Heart left ventricle (tissue), 16 donors: Measurements from ENCODE around the gene CNTN4. TPM values are rescaled to one million over a fixed set of nuclear protein-coding genes. Genes with fewer than 3 reads are reported as not detected.

ENCODE experiments used
- ATAC-seq, 4 donors: fragments of 200-7000 bp; cut with Tn5 transposase; one replicate each; pipeline ENCODE4 v1.9.1; 2020 to 2022; ENCODE audit warnings: moderate library complexity in 4 of 4, mild to moderate bottlenecking in 3 of 4, moderate number of reproducible peaks in 1 of 4
- DNase-seq, 5 donors: peaks; one replicate each; pipeline ENCODE4 v3.0.0-alpha.2; 2020
- H3K27ac ChIP-seq, 12 donors: fragments of 200-600 bp; sonication (generic) in 4 of 12; one replicate each; pipeline versions ENCODE4 v1.5.0 to v1.8.0; 2016 to 2022; ENCODE audit warnings: mild to moderate bottlenecking in 2 of 12
- H3K27me3 ChIP-seq, 9 donors: fragments of 200-600 bp; sonication (generic) in 2 of 9; one replicate each; pipeline versions ENCODE4 v1.5.1 to v1.8.0; 2016 to 2022; ENCODE audit warnings: mild to moderate bottlenecking in 3 of 9
- H3K36me3 ChIP-seq, 9 donors: fragments of 200-600 bp; sonication (generic) in 2 of 9; one replicate each; pipeline versions ENCODE4 v1.5.0 to v1.8.0; 2018 to 2022; ENCODE audit warnings: mild to moderate bottlenecking in 2 of 9
- H3K4me1 ChIP-seq, 12 donors: fragments of 200-600 bp; sonication (generic) in 4 of 12; one replicate each; pipeline versions ENCODE4 v1.5.0 to v1.8.0; 2016 to 2022; ENCODE audit warnings: mild to moderate bottlenecking in 3 of 12
- H3K4me3 ChIP-seq, 12 donors: fragments of 200-600 bp; sonication (generic) in 4 of 12; one replicate each; pipeline versions ENCODE4 v1.5.0 to v1.8.0; 2017 to 2022; ENCODE audit warnings: mild to moderate bottlenecking in 9 of 12, moderate library complexity in 4 of 12
- H3K9me3 ChIP-seq, 12 donors: fragments of 200-600 bp; sonication (generic) in 4 of 12; one replicate each; pipeline versions ENCODE4 v1.5.0 to v1.8.0; 2016 to 2022; ENCODE audit warnings: mild to moderate bottlenecking in 1 of 12
- CTCF ChIP-seq, 12 donors: fragments of 200-600 bp; sonication (generic) in 4 of 12; IDR thresholded peaks; one replicate each; pipeline versions ENCODE4 v1.5.0 to v1.8.0; 2018 to 2022; ENCODE audit warnings: antibody characterized with exemption in 12 of 12, mild to moderate bottlenecking in 5 of 12
- POLR2A ChIP-seq, 2 donors: fragments of 450-650 bp; IDR thresholded peaks; one replicate each; pipeline ENCODE4 v1.6.1; 2017; ENCODE audit warnings: antibody characterized with exemption in 2 of 2, mild to moderate bottlenecking in 2 of 2, moderate library complexity in 2 of 2
- WGBS, 4 donors: extraction: QIAGEN DNeasy Blood & Tissue Kit in 2 of 4; methylation state at CpG; one replicate each; pipeline versions ENCODE4 v1.1.5 to v1.1.7; 2013 to 2018; 5-methylcytosine and 5-hydroxymethylcytosine counted together
- intact Hi-C, 10 donors: fragments of 100-400 bp; cut with DNase I; formaldehyde crosslinking; loops; one replicate each; pipeline versions ENCODE4 v1.11.1 to v1.14.2; 2022
- long read RNA-seq, 3 donors: library from polyadenylated mRNA; unstranded; transcript quantifications; one replicate each; pipeline ENCODE4 v2.0.0, GENCODE V29; 2020 to 2021
- polyA plus RNA-seq, 2 donors: library from polyadenylated mRNA; stranded (reverse); fragments of 200-250 nt; gene quantifications; one replicate each; pipeline ENCODE4 v1.2.3, GENCODE V29; 2013
- total RNA-seq, 9 donors: library from RNA; depleted of rRNA in 2 of 9; stranded (reverse); fragments of >200 nt in 2 of 9; fragmentation: NEBNext Ultra II Directional in 3 of 9; extraction: Animal tissue kit (Norgen Biotek cat#: 25700) in 3 of 9; gene quantifications; one replicate each; pipeline versions ENCODE4 v1.1.0 to v1.2.4, GENCODE V29; 2016 to 2023
- donor health status: ischemic (EF 13 %, LVEDD 7.1; RV severe dilation, severe dysfunction).
- donor health status: healthy with polysubstance abuse.
- donor health status: DM: no; HTN: yes; CAD: no.
- donor health status: DM: no; HTN: no; CAD: no.
- donor health status: ischemic (EF 25% LVEDD 6.9; RV normal size, moderate dysfunction).
- donor health status: ischemic (EF 25% LVEDD 5.7; RV mildly dilated, moderate dysfunction).
- donor health status: healthy.
- donor health status: DM: yes; HTN: yes; CAD: no.
- donor health status: ischemic (EF 35%, LVEDD 5.7; RV mildly dilated, moderate dysfunction).
- donor health status: nonischemic (EF 11% LVEDD 7.7; RV severe dilation, severe dysfunction).
- donor health status: DM: yes; HTN: yes; CAD: no.
- donor health status: PGD.
- donor health status: ischemic (EF 29% LVEDD 5.4; RV normal size, mild dysfunction).
- donor health status: nonischemic (EF 23%, LVEDD 6.1; RV moderate dilation, normal function).

The CNTN4 gene
- total RNA-seq (1 to 10 TPM in 6 of 9 donors, under 1 TPM in 3; 0.65 to 6.7 (median 1.6) TPM), polyA plus RNA-seq (under 1 TPM; 0.30 to 0.80 TPM)
- long read RNA-seq, donor 1: 0 reads
- long read RNA-seq, donor 2, partial matches to known transcripts: 0 of 2 reads
- long read RNA-seq, donor 2, other reads (novel, unspliced or antisense): 2 of 2 reads
- long read RNA-seq, donor 3, partial matches to known transcripts: 0 of 1 reads
- long read RNA-seq, donor 3, other reads (novel, unspliced or antisense): 1 of 1 reads

- DNase-seq: peak; percentile 28 to 69 (median 44)
- Histone ChIP-seq H3K4me3 (peak within 1 kb of the TSS; percentile 14 to 58 (median 46)), H3K4me1 (peaks cover 0 to 19% (median 0%) of the 10 kb centered on the region in 12 donors), H3K36me3 (no peaks in the 10 kb centered on the region), H3K27me3 (peaks cover 5 to 75% (median 50%) of the 10 kb centered on the region in 9 donors), H3K9me3 (no peaks in the 10 kb centered on the region), H3K27ac (peak within 1 kb of the TSS in 2 of 12 donors; percentile 43 to 48)
- TF ChIP-seq CTCF (IDR thresholded peaks at IDR 0.05) (peak in 1 of 12 donors; percentile 5), POLR2A (IDR thresholded peaks at IDR 0.05) (no peak)
- intact Hi-C loops: no loop called here
- ATAC-seq: peak in 3 of 4 donors; percentile 65 to 80 (median 74)
- 0 to 3% (median 1%) methylated on average over 2 to 86 of the region's 86 CpGs for WGBS, 4 donors
Observed at GRCh38 chr3:2098398-2099027, at the start of gene CNTN4. Gene CNTN4 (plus strand): TSS chr3:2098866.

- TF ChIP-seq POLR2A (IDR thresholded peaks at IDR 0.05) (no peak), CTCF (IDR thresholded peaks at IDR 0.05) (no peak)
- H3K4me3 ChIP-seq: no peak overlapping the region
- H3K27me3 ChIP-seq: no peaks in the 10 kb centered on the region
- no peak overlapping the region for H3K27ac ChIP-seq
- 89 to 92% (median 91%) methylated on average over 4 of the region's 4 CpGs for WGBS, 4 donors
- H3K9me3 ChIP-seq: no peaks in the 10 kb centered on the region
- no peaks in the 10 kb centered on the region for H3K36me3 ChIP-seq
- no peaks in the 10 kb centered on the region for H3K4me1 ChIP-seq
- intact Hi-C loops: no loop called here
- no peak for DNase-seq
- no peak for ATAC-seq
Observed at GRCh38 chr3:2061360-2061759, 37.3 kb upstream of the CNTN4 start.

DNA sequence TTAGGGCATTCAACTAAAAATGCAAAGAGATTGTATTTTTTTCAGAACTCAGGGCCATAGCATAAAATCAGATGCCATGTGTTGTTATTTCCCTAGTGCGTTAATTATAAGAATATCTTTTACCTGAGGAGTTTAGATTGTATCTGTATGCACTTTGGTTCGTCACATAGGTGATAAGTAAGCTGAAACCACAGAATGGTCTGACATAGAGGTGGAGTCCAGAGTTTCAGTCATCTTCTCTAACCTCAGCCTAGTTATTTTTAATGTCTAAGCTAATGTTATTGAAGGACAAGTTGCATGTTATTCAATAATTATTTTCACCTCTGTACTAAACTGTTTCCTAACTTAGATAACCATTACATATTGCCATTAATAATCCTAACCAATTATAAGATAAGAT is 27.1 kb upstream of the CNTN4 start:
- no peak for ATAC-seq
- TF ChIP-seq CTCF (IDR thresholded peaks at IDR 0.05): no peak
- no peak for TF ChIP-seq POLR2A (IDR thresholded peaks at IDR 0.05)
- Histone ChIP-seq H3K4me3 (no peak overlapping the region), H3K36me3 (no peaks in the 10 kb centered on the region), H3K4me1 (no peaks in the 10 kb centered on the region), H3K27ac (no peak overlapping the region), H3K27me3 (no peaks in the 10 kb centered on the region), H3K9me3 (no peaks in the 10 kb centered on the region)
- no peak for DNase-seq
- 62 to 71% (median 64%) methylated on average over 2 of the region's 2 CpGs for WGBS, 4 donors
- intact Hi-C loops: no loop called here

DNA sequence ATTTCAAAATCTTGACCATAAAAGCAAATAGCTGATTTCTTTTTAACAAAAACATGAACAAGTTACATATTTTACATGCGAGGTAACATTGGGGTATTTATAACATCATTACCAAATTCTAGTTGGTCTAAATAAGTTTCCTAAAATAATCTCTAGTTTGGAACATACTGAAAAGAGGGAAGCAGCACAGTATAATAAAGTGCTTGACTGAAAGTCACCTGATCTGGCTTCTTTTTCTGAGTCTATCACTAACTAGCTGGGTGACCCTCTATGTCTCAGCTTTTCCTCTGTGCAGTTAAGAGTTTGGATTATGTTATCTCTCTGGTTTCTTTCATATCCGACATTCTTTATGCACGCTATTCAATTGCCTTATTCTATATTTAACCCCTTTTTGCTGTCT is 19.8 kb upstream of the CNTN4 start:
- no peak for ATAC-seq
- intact Hi-C loops: no loop called here
- no peak overlapping the region for H3K27ac ChIP-seq

More for the DNA sequence above, 19.8 kb upstream of the CNTN4 start:
- no peaks in the 10 kb centered on the region for H3K4me1 ChIP-seq
- peaks cover 0 to 6% (median 0%) of the 10 kb centered on the region in 12 donors for H3K9me3 ChIP-seq
- no peaks in the 10 kb centered on the region for H3K36me3 ChIP-seq
- no peak overlapping the region for H3K4me3 ChIP-seq
- DNase-seq: no peak
- 42 to 52% (median 49%) methylated on average over 3 of the region's 3 CpGs for WGBS, 4 donors
- no peak for TF ChIP-seq POLR2A (IDR thresholded peaks at IDR 0.05)
- TF ChIP-seq CTCF (IDR thresholded peaks at IDR 0.05): no peak
- H3K27me3 ChIP-seq: no peaks in the 10 kb centered on the region
